Stimulated activated CD8-positive, alpha-beta memory T cell treated with anti-CD3 and anti-CD28 coated beads, Interleukin-7, amount 100 ng/mL, for 24 hours (primary cell): ENCODE results near the gene CDH22.

Experiments
- DNase-seq: peaks from one replicate; pipeline ENCODE4 v3.0.0-alpha.2; 2020; ENCODE audit warnings: low read depth

Gene CDH22

GRCh38 chr20:46267108-46268105 is 40.9 kb downstream of the CDH22 start:
- no peak for DNase-seq

- no peak for DNase-seq
Measured at GRCh38 chr20:46265539-46265938, 42.8 kb downstream of the CDH22 start.

GRCh38 chr20:46264391-46265266 is 43.7 kb downstream of the CDH22 start:
- DNase-seq = no peak

- no peak for DNase-seq
Measured at GRCh38 chr20:46261456-46262253, 46.6 kb downstream of the CDH22 start.

- DNase-seq = no peak
Measured at GRCh38 chr20:46260936-46261454, 47.3 kb downstream of the CDH22 start.

- DNase-seq = no peak
Measured at GRCh38 chr20:46260480-46260879, 47.8 kb downstream of the CDH22 start.

- DNase-seq = no peak
Measured at GRCh38 chr20:46259260-46259859, 48.9 kb downstream of the CDH22 start.

- DNase-seq = no peak
Measured at GRCh38 chr20:46257887-46258286, 50.4 kb downstream of the CDH22 start.

- no peak for DNase-seq
Measured at GRCh38 chr20:46256293-46256692, 52.0 kb downstream of the CDH22 start.

GRCh38 chr20:46255440-46256104 is 52.7 kb downstream of the CDH22 start:
- no peak for DNase-seq

GRCh38 chr20:46253391-46253790 is 54.9 kb downstream of the CDH22 start:
- no peak for DNase-seq

GRCh38 chr20:46252352-46253091 is 55.8 kb downstream of the CDH22 start:
- no peak for DNase-seq

GRCh38 chr20:46251211-46251673 is 57.1 kb downstream of the CDH22 start:
- DNase-seq = no peak

GRCh38 chr20:46250772-46251171 is 57.5 kb downstream of the CDH22 start:
- no peak for DNase-seq

GRCh38 chr20:46249671-46250070 is 58.6 kb downstream of the CDH22 start:
- DNase-seq = no peak

- DNase-seq = no peak
Measured at GRCh38 chr20:46246559-46246958, 61.7 kb downstream of the CDH22 start.

- no peak for DNase-seq
Measured at GRCh38 chr20:46243707-46244628, 64.3 kb downstream of the CDH22 start.

GRCh38 chr20:46242390-46242789 is 65.9 kb downstream of the CDH22 start:
- no peak for DNase-seq

GRCh38 chr20:46240881-46241280 is 67.4 kb downstream of the CDH22 start:
- DNase-seq = no peak
